ENCODE measurements around the gene RNF121.
"Not testable (repeated sequence)": the region's sequence is repeated elsewhere in the genome, so short reads cannot be mapped to it uniquely, and the experiment has no call there.

DNA sequence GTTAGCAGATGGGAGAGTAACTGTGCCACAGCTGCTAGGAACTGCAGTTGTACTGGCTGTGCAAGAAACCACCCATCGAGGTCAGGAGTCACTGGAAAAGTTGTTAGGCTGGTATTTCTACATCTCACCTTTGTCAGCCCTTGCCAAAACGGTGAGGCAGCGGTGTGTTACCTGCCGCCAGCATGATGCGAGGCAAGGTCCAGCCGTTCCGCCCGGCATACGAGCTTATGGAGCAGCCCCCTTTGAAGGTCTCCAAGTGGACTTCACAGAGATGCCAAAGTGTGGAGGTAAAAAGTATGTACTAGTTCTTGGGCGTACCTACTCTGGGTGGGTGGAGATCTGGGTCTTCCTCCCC, 16.9 kb upstream of the RNF121 start:
- TF ChIP-seq, protein P1, sequence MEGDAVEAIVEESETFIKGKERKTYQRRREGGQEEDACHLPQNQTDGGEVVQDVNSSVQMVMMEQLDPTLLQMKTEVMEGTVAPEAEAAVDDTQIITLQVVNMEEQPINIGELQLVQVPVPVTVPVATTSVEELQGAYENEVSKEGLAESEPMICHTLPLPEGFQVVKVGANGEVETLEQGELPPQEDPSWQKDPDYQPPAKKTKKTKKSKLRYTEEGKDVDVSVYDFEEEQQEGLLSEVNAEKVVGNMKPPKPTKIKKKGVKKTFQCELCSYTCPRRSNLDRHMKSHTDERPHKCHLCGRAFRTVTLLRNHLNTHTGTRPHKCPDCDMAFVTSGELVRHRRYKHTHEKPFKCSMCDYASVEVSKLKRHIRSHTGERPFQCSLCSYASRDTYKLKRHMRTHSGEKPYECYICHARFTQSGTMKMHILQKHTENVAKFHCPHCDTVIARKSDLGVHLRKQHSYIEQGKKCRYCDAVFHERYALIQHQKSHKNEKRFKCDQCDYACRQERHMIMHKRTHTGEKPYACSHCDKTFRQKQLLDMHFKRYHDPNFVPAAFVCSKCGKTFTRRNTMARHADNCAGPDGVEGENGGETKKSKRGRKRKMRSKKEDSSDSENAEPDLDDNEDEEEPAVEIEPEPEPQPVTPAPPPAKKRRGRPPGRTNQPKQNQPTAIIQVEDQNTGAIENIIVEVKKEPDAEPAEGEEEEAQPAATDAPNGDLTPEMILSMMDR (IDR thresholded peaks at IDR 0.05; ENCODE audit: borderline replicate concordance, extremely low read depth, low read length, poor library complexity, severe bottlenecking) = not testable (repeated sequence)
- not testable (repeated sequence) for TF ChIP-seq EZH2 (IDR thresholded peaks at IDR 0.05; ENCODE audit: borderline replicate concordance, low read depth, low read length, severe bottlenecking)

All from DND-41 (cell line).